Heart left ventricle (tissue), 16 donors: ENCODE measurements around the gene N4BP2L1. TPM values are rescaled to one million over a fixed set of nuclear protein-coding genes. Genes with fewer than 3 reads are reported as not detected.
A peak's percentile ranks its signal among the peaks of the same experiment; 100 is the strongest.

Experiments
- ATAC-seq, 4 donors: fragments of 200-7000 bp; cut with Tn5 transposase; one replicate each; pipeline ENCODE4 v1.9.1; 2020 to 2022; ENCODE audit warnings: moderate library complexity in 4 of 4, mild to moderate bottlenecking in 3 of 4, moderate number of reproducible peaks in 1 of 4
- DNase-seq, 5 donors: peaks; one replicate each; pipeline ENCODE4 v3.0.0-alpha.2; 2020
- H3K27ac ChIP-seq, 12 donors: fragments of 200-600 bp; sonication (generic) in 4 of 12; one replicate each; pipeline versions ENCODE4 v1.5.0 to v1.8.0; 2016 to 2022; ENCODE audit warnings: mild to moderate bottlenecking in 2 of 12
- H3K27me3 ChIP-seq, 9 donors: fragments of 200-600 bp; sonication (generic) in 2 of 9; one replicate each; pipeline versions ENCODE4 v1.5.1 to v1.8.0; 2016 to 2022; ENCODE audit warnings: mild to moderate bottlenecking in 3 of 9
- H3K36me3 ChIP-seq, 9 donors: fragments of 200-600 bp; sonication (generic) in 2 of 9; one replicate each; pipeline versions ENCODE4 v1.5.0 to v1.8.0; 2018 to 2022; ENCODE audit warnings: mild to moderate bottlenecking in 2 of 9
- H3K4me1 ChIP-seq, 12 donors: fragments of 200-600 bp; sonication (generic) in 4 of 12; one replicate each; pipeline versions ENCODE4 v1.5.0 to v1.8.0; 2016 to 2022; ENCODE audit warnings: mild to moderate bottlenecking in 3 of 12
- H3K4me3 ChIP-seq, 12 donors: fragments of 200-600 bp; sonication (generic) in 4 of 12; one replicate each; pipeline versions ENCODE4 v1.5.0 to v1.8.0; 2017 to 2022; ENCODE audit warnings: mild to moderate bottlenecking in 9 of 12, moderate library complexity in 4 of 12
- H3K9me3 ChIP-seq, 12 donors: fragments of 200-600 bp; sonication (generic) in 4 of 12; one replicate each; pipeline versions ENCODE4 v1.5.0 to v1.8.0; 2016 to 2022; ENCODE audit warnings: mild to moderate bottlenecking in 1 of 12
- CTCF ChIP-seq, 12 donors: fragments of 200-600 bp; sonication (generic) in 4 of 12; IDR thresholded peaks; one replicate each; pipeline versions ENCODE4 v1.5.0 to v1.8.0; 2018 to 2022; ENCODE audit warnings: antibody characterized with exemption in 12 of 12, mild to moderate bottlenecking in 5 of 12
- POLR2A ChIP-seq, 2 donors: fragments of 450-650 bp; IDR thresholded peaks; one replicate each; pipeline ENCODE4 v1.6.1; 2017; ENCODE audit warnings: antibody characterized with exemption in 2 of 2, mild to moderate bottlenecking in 2 of 2, moderate library complexity in 2 of 2
- WGBS, 4 donors: extraction: QIAGEN DNeasy Blood & Tissue Kit in 2 of 4; methylation state at CpG; one replicate each; pipeline versions ENCODE4 v1.1.5 to v1.1.7; 2013 to 2018; 5-methylcytosine and 5-hydroxymethylcytosine counted together
- intact Hi-C, 10 donors: fragments of 100-400 bp; cut with DNase I; formaldehyde crosslinking; loops; one replicate each; pipeline versions ENCODE4 v1.11.1 to v1.14.2; 2022
- polyA plus RNA-seq, 2 donors: library from polyadenylated mRNA; stranded (reverse); fragments of 200-250 nt; gene quantifications; one replicate each; pipeline ENCODE4 v1.2.3, GENCODE V29; 2013
- total RNA-seq, 9 donors: library from RNA; depleted of rRNA in 2 of 9; stranded (reverse); fragments of >200 nt in 2 of 9; fragmentation: NEBNext Ultra II Directional in 3 of 9; extraction: Animal tissue kit (Norgen Biotek cat#: 25700) in 3 of 9; gene quantifications; one replicate each; pipeline versions ENCODE4 v1.1.0 to v1.2.4, GENCODE V29; 2016 to 2023
- donor health status: ischemic (EF 13 %, LVEDD 7.1; RV severe dilation, severe dysfunction).
- donor health status: healthy with polysubstance abuse.
- donor health status: DM: no; HTN: yes; CAD: no.
- donor health status: DM: no; HTN: no; CAD: no.
- donor health status: ischemic (EF 25% LVEDD 6.9; RV normal size, moderate dysfunction).
- donor health status: ischemic (EF 25% LVEDD 5.7; RV mildly dilated, moderate dysfunction).
- donor health status: healthy.
- donor health status: DM: yes; HTN: yes; CAD: no.
- donor health status: ischemic (EF 35%, LVEDD 5.7; RV mildly dilated, moderate dysfunction).
- donor health status: nonischemic (EF 11% LVEDD 7.7; RV severe dilation, severe dysfunction).
- donor health status: DM: yes; HTN: yes; CAD: no.
- donor health status: PGD.
- donor health status: ischemic (EF 29% LVEDD 5.4; RV normal size, mild dysfunction).
- donor health status: nonischemic (EF 23%, LVEDD 6.1; RV moderate dilation, normal function).

N4BP2L1 gene
- total and polyA plus RNA-seq, 11 donors = 2.1 to 14.8 (median 4.5) TPM

GRCh38 chr13:32446773-32447465 is 19.0 kb upstream of the N4BP2L1 start:
- no peak for DNase-seq
- Histone ChIP-seq H3K4me1 (peaks cover 0 to 33% (median 3%) of the 10 kb centered on the region in 12 donors), H3K36me3 (peaks cover 0 to 38% (median 4%) of the 10 kb centered on the region in 9 donors), H3K27ac (peak overlapping the region in 1 of 12 donors; percentile 65), H3K27me3 (no peaks in the 10 kb centered on the region), H3K9me3 (peaks cover 0 to 7% (median 0%) of the 10 kb centered on the region in 12 donors), H3K4me3 (no peak overlapping the region)
- no peak for ATAC-seq
- intact Hi-C loops = no loop called here
- TF ChIP-seq CTCF (IDR thresholded peaks at IDR 0.05) (no peak), POLR2A (IDR thresholded peaks at IDR 0.05) (no peak)
- WGBS, 4 donors = 55 to 70% (median 64%) methylated on average over 2 of the region's 2 CpGs

- peaks cover 0 to 40% (median 4%) of the 10 kb centered on the region in 9 donors for H3K36me3 ChIP-seq
- intact Hi-C loops = no loop called here
- WGBS, 4 donors = 95 to 100% (median 98%) methylated on average over 3 of the region's 3 CpGs
- H3K27me3 ChIP-seq = no peaks in the 10 kb centered on the region
- no peak for ATAC-seq
- peaks cover 0 to 33% (median 3%) of the 10 kb centered on the region in 12 donors for H3K4me1 ChIP-seq
- peaks cover 0 to under 1% (median 0%) of the 10 kb centered on the region in 12 donors for H3K9me3 ChIP-seq
- no peak overlapping the region for H3K4me3 ChIP-seq
- no peak for DNase-seq
- H3K27ac ChIP-seq = peak overlapping the region in 1 of 12 donors; percentile 65
- TF ChIP-seq POLR2A (IDR thresholded peaks at IDR 0.05) = no peak
- TF ChIP-seq CTCF (IDR thresholded peaks at IDR 0.05) = no peak
Observed at GRCh38 chr13:32446220-32446619, 18.3 kb upstream of the N4BP2L1 start.

GRCh38 chr13:32445461-32445860 is 17.5 kb upstream of the N4BP2L1 start:
- DNase-seq = no peak
- Histone ChIP-seq H3K27me3 (no peaks in the 10 kb centered on the region), H3K36me3 (peaks cover 0 to 40% (median 4%) of the 10 kb centered on the region in 9 donors), H3K4me1 (peaks cover 0 to 33% (median 3%) of the 10 kb centered on the region in 12 donors), H3K4me3 (no peak overlapping the region), H3K27ac (no peak overlapping the region), H3K9me3 (no peaks in the 10 kb centered on the region)
- intact Hi-C loops = no loop called here
- no peak for ATAC-seq
- WGBS, 4 donors = 87 to 98% (median 93%) methylated on average over 2 of the region's 2 CpGs
- TF ChIP-seq POLR2A (IDR thresholded peaks at IDR 0.05) (no peak), CTCF (IDR thresholded peaks at IDR 0.05) (no peak)

GRCh38 chr13:32443111-32443510 is 15.2 kb upstream of the N4BP2L1 start:
- no peak for ATAC-seq

More at GRCh38 chr13:32443111-32443510, 15.2 kb upstream of the N4BP2L1 start:
- peak in 8 of 12 donors; percentile 23 to 47 (median 32) for TF ChIP-seq CTCF (IDR thresholded peaks at IDR 0.05)
- no peak for TF ChIP-seq POLR2A (IDR thresholded peaks at IDR 0.05)
- no peak overlapping the region for H3K4me3 ChIP-seq
- peaks cover 0 to 47% (median 9%) of the 10 kb centered on the region in 9 donors for H3K36me3 ChIP-seq
- peaks cover 0 to 29% (median 2%) of the 10 kb centered on the region in 12 donors for H3K4me1 ChIP-seq
- no peaks in the 10 kb centered on the region for H3K9me3 ChIP-seq
- intact Hi-C loops = no loop called here
- no peaks in the 10 kb centered on the region for H3K27me3 ChIP-seq
- WGBS, 4 donors = 44 to 59% (median 52%) methylated on average over 2 of the region's 2 CpGs
- DNase-seq = no peak
- peak overlapping the region in 1 of 12 donors; percentile 53 for H3K27ac ChIP-seq
